SK-N-SH (cell line): ENCODE measurements around the gene MRPS30. TPM values are rescaled to one million over a fixed set of nuclear protein-coding genes. Genes with fewer than 3 reads are reported as not detected.

ENCODE experiments used
- CTCF ChIA-PET: fragments of 300-600, 350-600 bp; formaldehyde crosslinking; extraction: SDS; loops from one replicate; lab custom pipeline; 2021; lab: Yijun Ruan, JAX
- POLR2A ChIA-PET: fragments of 350-600 bp; sonication (Branson Sonifier 250); formaldehyde crosslinking; extraction: SDS; loops from one replicate; lab custom pipeline; 2020; ENCODE audit warnings: antibody characterized with exemption, inconsistent platforms; lab: Yijun Ruan, JAX
- DNase-seq: peaks from one replicate; pipeline ENCODE4 v3.0.0; 2012
- H2AFZ ChIP-seq: fragments of 200-600 bp; sonication (generic); 2 replicates; pipeline ENCODE4 v1.8.1; 2016; ENCODE audit warnings: antibody characterized with exemption, mild to moderate bottlenecking, low read depth
- H3F3A ChIP-seq: fragments of 200-600 bp; sonication (generic); replicated peaks from 2 replicates; pipeline ENCODE3; 2016; ENCODE audit warnings: antibody characterized with exemption, mild to moderate bottlenecking; ENCODE audit not compliant: insufficient read depth
- H3K27ac ChIP-seq, 2 experiments: fragments of 200-500 bp in 1 of 2; fragments of 200-600 bp in 1 of 2; sonication (Bioruptor generic) in 1 of 2; sonication (generic), shearing (Covaris generic) in 1 of 2; 2 replicates each; pipeline versions ENCODE4 v1.5.1 to v1.6.1; 2014 to 2016; ENCODE audit warnings: low read depth in 2 of 2, inconsistent platforms in 1 of 2, low read length in 1 of 2, mild to moderate bottlenecking in 1 of 2, mixed read lengths in 1 of 2
- H3K27me3 ChIP-seq: fragments of 200-600 bp; sonication (generic), shearing (Covaris generic); 2 replicates; pipeline ENCODE4 v1.6.1; 2016; ENCODE audit warnings: mixed run types; ENCODE audit not compliant: insufficient read depth
- H3K36me3 ChIP-seq, 2 experiments: fragments of 200-500 bp in 1 of 2; fragments of 200-600 bp in 1 of 2; sonication (Bioruptor generic) in 1 of 2; sonication (generic) in 1 of 2; replicated peaks in 1 of 2; 2 replicates each; pipeline versions ENCODE3 to v1.5.1; 2014 to 2016; ENCODE audit warnings: low read length in 1 of 2, mild to moderate bottlenecking in 1 of 2; ENCODE audit not compliant: insufficient read depth in 2 of 2, control insufficient read depth in 1 of 2
- H3K4me1 ChIP-seq, 2 experiments: fragments of 200-500 bp in 1 of 2; fragments of 200-600 bp in 1 of 2; sonication (Bioruptor generic) in 1 of 2; sonication (generic), shearing (Covaris generic) in 1 of 2; 2 replicates each; pipeline versions ENCODE4 v1.5.1 to v1.6.1; 2014 to 2016; ENCODE audit warnings: low read depth in 1 of 2, low read length in 1 of 2, mixed run types in 1 of 2; ENCODE audit not compliant: insufficient read depth in 2 of 2, control insufficient read depth in 1 of 2
- H3K4me2 ChIP-seq: fragments of 200-600 bp; sonication (generic), shearing (Covaris generic); 2 replicates; pipeline ENCODE4 v1.6.1; 2017; ENCODE audit warnings: mixed run types
- H3K4me3 ChIP-seq, 2 experiments: fragments of 200-500 bp in 1 of 2; fragments of 200-600 bp in 1 of 2; sonication (Bioruptor generic) in 1 of 2; sonication (generic), shearing (Covaris generic) in 1 of 2; 2 replicates each; pipeline versions ENCODE4 v1.5.1 to v1.8.1; 2014 to 2016; ENCODE audit warnings: low read depth in 2 of 2, inconsistent platforms in 1 of 2, low read length in 1 of 2, mild to moderate bottlenecking in 1 of 2, mixed read lengths in 1 of 2, moderate library complexity in 1 of 2
- H3K79me2 ChIP-seq: fragments of 200-600 bp; sonication (generic); 2 replicates; pipeline ENCODE4 v1.8.1; 2017; ENCODE audit warnings: mild to moderate bottlenecking; ENCODE audit not compliant: insufficient read depth
- H3K9ac ChIP-seq: fragments of 200-600 bp; sonication (generic); 2 replicates; pipeline ENCODE4 v1.6.1; 2017; ENCODE audit warnings: mixed run types
- H3K9me2 ChIP-seq: fragments of 200-600 bp; sonication (generic); 2 replicates; pipeline ENCODE4 v1.6.1; 2017; ENCODE audit warnings: mixed run types
- H3K9me3 ChIP-seq: fragments of 200-600 bp; sonication (generic); 2 replicates; pipeline ENCODE4 v1.6.1; 2017; ENCODE audit warnings: mixed run types, mild to moderate bottlenecking, moderate library complexity
- H4K20me1 ChIP-seq: fragments of 200-600 bp; sonication (generic); 2 replicates; pipeline ENCODE4 v1.6.1; 2017; ENCODE audit warnings: mild to moderate bottlenecking, mixed run types; ENCODE audit not compliant: insufficient read depth
- CHD2 ChIP-seq: fragments of 150-350 bp; IDR thresholded peaks from 2 replicates; pipeline ENCODE4 v1.6.1; 2018; ENCODE audit warnings: low read length; ENCODE audit not compliant: partially characterized antibody
- CTCF ChIP-seq: fragments of 200-600 bp; sonication (generic); IDR thresholded peaks from 2 replicates; pipeline ENCODE4 v1.6.1; 2017; ENCODE audit warnings: antibody characterized with exemption, mild to moderate bottlenecking, moderate library complexity
- FOSL2 ChIP-seq: IDR thresholded peaks from 2 replicates; pipeline ENCODE4 v1.4.0; 2012; ENCODE audit warnings: low read depth, mild to moderate bottlenecking, moderate library complexity, borderline replicate concordance
- FOXM1 ChIP-seq: IDR thresholded peaks from 2 replicates; pipeline ENCODE4 v1.4.0; 2012; ENCODE audit warnings: low read depth, mild to moderate bottlenecking
- GABPA ChIP-seq: IDR thresholded peaks from 2 replicates; pipeline ENCODE4 v1.4.0; 2012; ENCODE audit warnings: low read depth, mild to moderate bottlenecking
- IRF3 ChIP-seq: fragments of 150-350 bp; IDR thresholded peaks from 2 replicates; pipeline ENCODE4 v1.6.1; 2016; ENCODE audit warnings: mild to moderate bottlenecking, low read depth, low read length
- MAX ChIP-seq: IDR thresholded peaks from 2 replicates; pipeline ENCODE4 v1.4.0; 2012; ENCODE audit warnings: low read depth
- MEF2A ChIP-seq: IDR thresholded peaks from 2 replicates; pipeline ENCODE4 v1.4.0; 2012; ENCODE audit warnings: low read depth, borderline replicate concordance
- NFIC ChIP-seq: IDR thresholded peaks from 2 replicates; pipeline ENCODE4 v1.4.0; 2012; ENCODE audit warnings: borderline replicate concordance
- NRF1 ChIP-seq: IDR thresholded peaks from 2 replicates; pipeline ENCODE4 v1.6.1; 2012; ENCODE audit warnings: low read depth, mild to moderate bottlenecking, low read length
- POLR2AphosphoS5 ChIP-seq: IDR thresholded peaks from 2 replicates; pipeline ENCODE4 v1.6.1; 2012; ENCODE audit warnings: low read depth, low read length
- RAD21 ChIP-seq: IDR thresholded peaks from 2 replicates; pipeline ENCODE4 v1.6.1; 2012; ENCODE audit warnings: mild to moderate bottlenecking, low read length
- RCOR1 ChIP-seq: fragments of 150-350 bp; IDR thresholded peaks from 2 replicates; pipeline ENCODE4 v1.6.1; 2017; ENCODE audit warnings: antibody characterized with exemption, low read length
- SMC3 ChIP-seq: IDR thresholded peaks from 2 replicates; pipeline ENCODE4 v1.6.1; 2012; ENCODE audit warnings: low read depth, low read length, improper control_type of control experiment
- TCF12 ChIP-seq: IDR thresholded peaks from 2 replicates; pipeline ENCODE4 v1.4.0; 2012
- TEAD4 ChIP-seq: IDR thresholded peaks from 2 replicates; pipeline ENCODE4 v1.4.0; 2012; ENCODE audit warnings: mild to moderate bottlenecking, borderline replicate concordance; ENCODE audit not compliant: insufficient read depth
- USF1 ChIP-seq: IDR thresholded peaks from 2 replicates; pipeline ENCODE4 v1.4.0; 2012; ENCODE audit warnings: low read depth, borderline replicate concordance
- WGBS: methylation state at CpG from one replicate; pipeline ENCODE4 v1.1.6; 2017; ENCODE audit warnings: low lambda C conversion rate; 5-methylcytosine and 5-hydroxymethylcytosine counted together
- polyA plus RNA-seq, 3 experiments: library from polyadenylated mRNA; depleted of rRNA; stranded (reverse); fragments of >200 nt; gene quantifications; 2 replicates each; pipeline ENCODE4 v1.2.3, GENCODE V29; 2012
- TF ChIP-seq, protein P1 (sequence below): IDR thresholded peaks from 2 replicates; pipeline ENCODE4 v1.6.1; 2012; ENCODE audit warnings: mild to moderate bottlenecking, low read depth, low read length, moderate library complexity

MRPS30 gene
- polyA plus RNA-seq, 1 of the 3 experiments (the other 2 are of a cell fraction): 18.3 TPM

DNA sequence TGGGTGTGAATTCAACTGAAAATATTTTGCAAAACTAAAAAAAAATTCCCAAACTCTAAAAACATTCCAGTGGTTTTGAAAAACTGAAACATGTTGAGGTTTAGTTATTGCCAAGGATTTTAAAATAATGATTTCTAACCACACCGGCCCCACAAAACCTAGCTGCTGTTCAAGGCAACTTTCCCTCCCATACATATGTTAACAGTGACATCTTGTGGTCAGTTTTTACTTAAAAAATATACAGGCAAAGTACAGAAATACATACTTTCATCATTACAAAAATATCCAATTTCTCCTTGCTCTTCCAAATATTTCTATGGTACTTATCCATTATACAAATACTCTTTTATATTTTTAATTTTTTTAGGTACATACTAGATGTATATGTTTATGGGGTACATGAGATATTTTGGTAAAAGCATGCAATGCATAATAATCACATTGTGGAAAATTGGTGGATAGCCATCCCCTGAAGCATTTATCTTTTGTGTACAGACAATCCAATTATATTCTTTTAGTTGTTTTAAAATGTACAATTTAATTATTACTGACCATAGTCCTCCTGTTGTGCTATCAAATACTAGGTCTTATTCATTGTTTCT, 34.4 kb upstream of the MRPS30 start:
- H3K27me3 ChIP-seq: no peaks in the 10 kb centered on the region
- ChIA-PET CTCF (interaction anchor here (0.6 to 2.0 kb wide), 21 partner anchors 9 to 1143 kb away, joined by 3 to 21 read pairs (median 4); no protein-coding TSS in a partner anchor), POLR2A (no interaction called here)
- H3K4me2 ChIP-seq: no peak overlapping the region
- no peaks in the 10 kb centered on the region for H3K36me3 ChIP-seq
- TF ChIP-seq MAX: no peak
- no peak for TF ChIP-seq GABPA
- TF ChIP-seq FOSL2: no peak
- peak; percentile 84 for TF ChIP-seq RAD21
- TF ChIP-seq, protein P1, sequence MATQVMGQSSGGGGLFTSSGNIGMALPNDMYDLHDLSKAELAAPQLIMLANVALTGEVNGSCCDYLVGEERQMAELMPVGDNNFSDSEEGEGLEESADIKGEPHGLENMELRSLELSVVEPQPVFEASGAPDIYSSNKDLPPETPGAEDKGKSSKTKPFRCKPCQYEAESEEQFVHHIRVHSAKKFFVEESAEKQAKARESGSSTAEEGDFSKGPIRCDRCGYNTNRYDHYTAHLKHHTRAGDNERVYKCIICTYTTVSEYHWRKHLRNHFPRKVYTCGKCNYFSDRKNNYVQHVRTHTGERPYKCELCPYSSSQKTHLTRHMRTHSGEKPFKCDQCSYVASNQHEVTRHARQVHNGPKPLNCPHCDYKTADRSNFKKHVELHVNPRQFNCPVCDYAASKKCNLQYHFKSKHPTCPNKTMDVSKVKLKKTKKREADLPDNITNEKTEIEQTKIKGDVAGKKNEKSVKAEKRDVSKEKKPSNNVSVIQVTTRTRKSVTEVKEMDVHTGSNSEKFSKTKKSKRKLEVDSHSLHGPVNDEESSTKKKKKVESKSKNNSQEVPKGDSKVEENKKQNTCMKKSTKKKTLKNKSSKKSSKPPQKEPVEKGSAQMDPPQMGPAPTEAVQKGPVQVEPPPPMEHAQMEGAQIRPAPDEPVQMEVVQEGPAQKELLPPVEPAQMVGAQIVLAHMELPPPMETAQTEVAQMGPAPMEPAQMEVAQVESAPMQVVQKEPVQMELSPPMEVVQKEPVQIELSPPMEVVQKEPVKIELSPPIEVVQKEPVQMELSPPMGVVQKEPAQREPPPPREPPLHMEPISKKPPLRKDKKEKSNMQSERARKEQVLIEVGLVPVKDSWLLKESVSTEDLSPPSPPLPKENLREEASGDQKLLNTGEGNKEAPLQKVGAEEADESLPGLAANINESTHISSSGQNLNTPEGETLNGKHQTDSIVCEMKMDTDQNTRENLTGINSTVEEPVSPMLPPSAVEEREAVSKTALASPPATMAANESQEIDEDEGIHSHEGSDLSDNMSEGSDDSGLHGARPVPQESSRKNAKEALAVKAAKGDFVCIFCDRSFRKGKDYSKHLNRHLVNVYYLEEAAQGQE: no peak
- TF ChIP-seq IRF3: no peak
- TF ChIP-seq POLR2AphosphoS5: no peak
- peak; percentile 73 for TF ChIP-seq CTCF
- TF ChIP-seq USF1: no peak
- no peak for TF ChIP-seq CHD2
- TF ChIP-seq NRF1: no peak
- no peak for TF ChIP-seq NFIC
- TF ChIP-seq SMC3: peak; percentile 46; the same call in 1 of the 2 replicates
- no peak for TF ChIP-seq RCOR1
- TF ChIP-seq FOXM1: no peak
- no peak for TF ChIP-seq TCF12
- TF ChIP-seq TEAD4: no peak
- TF ChIP-seq MEF2A: no peak
- no peaks in the 10 kb centered on the region; a peak in 1 of 4 replicates for H3K4me1 ChIP-seq
- H3K79me2 ChIP-seq: no peaks in the 10 kb centered on the region
- H3K4me3 ChIP-seq: no peak overlapping the region; a peak in 1 of 4 replicates
- no peaks in the 10 kb centered on the region for H3K9me2 ChIP-seq
- peak; percentile 20 for DNase-seq
- no peaks in the 10 kb centered on the region for H3K9me3 ChIP-seq
- no peaks in the 10 kb centered on the region for H4K20me1 ChIP-seq
- no peak overlapping the region for H3K9ac ChIP-seq
- 12% methylated on average over 1 of the region's 1 CpG for WGBS
- no peak overlapping the region for H2AFZ ChIP-seq
- H3F3A ChIP-seq: no peaks in the 10 kb centered on the region
- no peak overlapping the region for H3K27ac ChIP-seq
